AG04450 (cell line): ENCODE measurements around the gene SCYGR1. TPM values are rescaled to one million over a fixed set of nuclear protein-coding genes. Genes with fewer than 3 reads are reported as not detected.
A peak's percentile ranks its signal among the peaks of the same experiment; 100 is the strongest.

Experiments
- CTCF ChIA-PET: fragments of 300-600, 350-600 bp; formaldehyde crosslinking; extraction: SDS; loops from one replicate; lab custom pipeline; 2022; ENCODE audit warnings: antibody characterized with exemption, inconsistent platforms; lab: Charles Lee
- POLR2A ChIA-PET: fragments of 350-600 bp; formaldehyde crosslinking; extraction: SDS; loops from one replicate; lab custom pipeline; 2021; ENCODE audit warnings: antibody characterized with exemption, inconsistent platforms; lab: Yijun Ruan, JAX
- DNase-seq: peaks from one replicate; pipeline ENCODE4 v3.0.0-alpha.2; 2011; ENCODE audit warnings: low read depth, low spot score
- H3K27ac ChIP-seq: one replicate; pipeline ENCODE4 v1.5.1; 2012; ENCODE audit warnings: low read depth, low read length, control low read depth
- H3K27me3 ChIP-seq: one replicate; pipeline ENCODE4 v1.6.0; 2012; ENCODE audit warnings: low read length; ENCODE audit not compliant: control insufficient read depth, insufficient read depth
- H3K4me3 ChIP-seq: 2 replicates; pipeline ENCODE4 v1.5.1; 2011; ENCODE audit warnings: mild to moderate bottlenecking, low read depth, low read length, control low read depth
- H3K9me3 ChIP-seq: 2 replicates; pipeline ENCODE4 v1.5.1; 2012; ENCODE audit warnings: low read length; ENCODE audit not compliant: control insufficient read depth, insufficient read depth
- CTCF ChIP-seq: IDR thresholded peaks from 2 replicates; pipeline ENCODE4 v1.5.1; 2011; ENCODE audit warnings: low read depth, low read length, control low read depth, inconsistent platforms
- polyA plus RNA-seq: library from polyadenylated mRNA; depleted of rRNA; stranded (reverse); fragments of >200 nt; gene quantifications from 2 replicates; pipeline ENCODE4 v1.2.3, GENCODE V29; 2011

The SCYGR1 gene
- polyA plus RNA-seq, 1 experiment, result not detected

- Histone ChIP-seq H3K27me3 (no peaks in the 10 kb centered on the region), H3K4me3 (no peak overlapping the region), H3K9me3 (no peaks in the 10 kb centered on the region; the same call in 1 of the 2 replicates), H3K27ac (no peak overlapping the region)
- DNase-seq, result no peak
- ChIA-PET CTCF (interaction anchor here (0.6 to 4.4 kb wide), 5 partner anchors 8 to 388 kb away, joined by 3 to 29 read pairs (median 4); no protein-coding TSS in a partner anchor), POLR2A (interaction anchor here (0.8 to 2.5 kb wide), 3 partner anchors 8 to 11 kb away, joined by 5 to 16 read pairs (median 6); no protein-coding TSS in a partner anchor)
- no peak for TF ChIP-seq CTCF
Observed at GRCh38 chr2:227378371-227378782, 9.4 kb downstream of the SCYGR1 start.

- Histone ChIP-seq H3K27ac (peak overlapping the region; percentile 25), H3K4me3 (no peak overlapping the region), H3K27me3 (no peaks in the 10 kb centered on the region), H3K9me3 (no peaks in the 10 kb centered on the region; the same call in 1 of the 2 replicates)
- DNase-seq, result no peak
- CTCF ChIA-PET, result interaction anchor here (0.6 to 4.4 kb wide), 6 partner anchors 9 to 28 kb away, joined by 3 to 29 read pairs (median 4); partner anchors contain the start of gene SCYGR1
- POLR2A ChIA-PET, result interaction anchor here (0.6 to 2.5 kb wide), 5 partner anchors 9 to 15 kb away, joined by 3 to 16 read pairs (median 6); no protein-coding TSS in a partner anchor
- TF ChIP-seq CTCF, result no peak
Observed at GRCh38 chr2:227377467-227378351, 10.0 kb downstream of the SCYGR1 start.

DNA sequence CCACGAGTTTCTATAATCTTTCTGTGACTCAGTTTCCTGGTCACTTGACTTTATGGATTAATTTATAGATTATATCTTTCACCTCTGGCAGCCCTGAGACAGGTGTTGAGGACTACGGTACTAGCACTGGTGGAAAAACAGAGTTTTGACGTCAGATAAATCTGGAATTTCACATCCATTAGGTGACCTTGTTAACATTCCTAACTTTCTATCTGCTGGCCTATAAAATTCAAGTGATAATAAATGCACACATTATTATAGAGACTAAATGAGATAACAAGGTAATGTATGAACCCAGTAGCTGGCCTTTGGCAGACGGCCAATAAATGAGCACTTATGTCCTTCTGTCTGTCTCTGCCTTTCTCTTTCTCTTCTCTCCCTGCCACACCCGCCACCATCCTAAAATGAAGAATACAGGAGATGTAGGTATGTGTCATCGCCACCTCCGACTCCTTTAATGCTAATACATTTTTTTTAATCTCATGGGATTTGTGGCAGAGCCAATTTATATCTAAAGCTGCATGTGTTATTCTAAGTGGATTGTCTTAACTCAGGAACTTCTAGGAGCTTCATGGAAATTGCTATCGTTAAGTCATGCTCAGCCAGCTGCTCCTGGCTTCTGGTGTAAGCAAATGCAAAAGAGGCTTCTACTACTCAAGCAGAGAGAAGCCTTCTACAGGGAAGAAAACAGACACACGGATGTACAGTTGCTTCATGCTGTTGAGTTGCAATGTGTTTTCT is 10.9 kb downstream of the SCYGR1 start:
- no peak for TF ChIP-seq CTCF
- no peaks in the 10 kb centered on the region; the same call in 1 of the 2 replicates for H3K9me3 ChIP-seq
- DNase-seq, result peak; percentile 23
- CTCF ChIA-PET, result interaction anchor here (1.1 to 4.4 kb wide), 4 partner anchors 11 to 29 kb away, joined by 3 to 29 read pairs (median 10); partner anchors contain the start of gene SCYGR1
- H3K4me3 ChIP-seq, result no peak overlapping the region
- POLR2A ChIA-PET, result interaction anchor here (0.6 to 2.5 kb wide), 4 partner anchors 10 to 16 kb away, joined by 3 to 16 read pairs (median 7); no protein-coding TSS in a partner anchor
- H3K27me3 ChIP-seq, result no peaks in the 10 kb centered on the region
- no peak overlapping the region for H3K27ac ChIP-seq

GRCh38 chr2:227374158-227374557 is 13.6 kb downstream of the SCYGR1 start:
- H3K9me3 ChIP-seq, result no peaks in the 10 kb centered on the region
- ChIA-PET CTCF (interaction anchor here (0.7 to 0.9 kb wide), 3 partner anchors 13 to 1260 kb away, joined by 3 to 4 read pairs (median 4); no protein-coding TSS in a partner anchor), POLR2A (interaction anchor here (0.7 to 1.4 kb wide), 3 partner anchors 31 to 490 kb away, joined by 3 to 5 read pairs (median 4); no protein-coding TSS in a partner anchor)
- no peak overlapping the region for H3K4me3 ChIP-seq
- DNase-seq, result no peak
- no peaks in the 10 kb centered on the region for H3K27me3 ChIP-seq
- no peak overlapping the region for H3K27ac ChIP-seq
- TF ChIP-seq CTCF, result no peak
